ENCODE measurements around the gene USP15.

DNA sequence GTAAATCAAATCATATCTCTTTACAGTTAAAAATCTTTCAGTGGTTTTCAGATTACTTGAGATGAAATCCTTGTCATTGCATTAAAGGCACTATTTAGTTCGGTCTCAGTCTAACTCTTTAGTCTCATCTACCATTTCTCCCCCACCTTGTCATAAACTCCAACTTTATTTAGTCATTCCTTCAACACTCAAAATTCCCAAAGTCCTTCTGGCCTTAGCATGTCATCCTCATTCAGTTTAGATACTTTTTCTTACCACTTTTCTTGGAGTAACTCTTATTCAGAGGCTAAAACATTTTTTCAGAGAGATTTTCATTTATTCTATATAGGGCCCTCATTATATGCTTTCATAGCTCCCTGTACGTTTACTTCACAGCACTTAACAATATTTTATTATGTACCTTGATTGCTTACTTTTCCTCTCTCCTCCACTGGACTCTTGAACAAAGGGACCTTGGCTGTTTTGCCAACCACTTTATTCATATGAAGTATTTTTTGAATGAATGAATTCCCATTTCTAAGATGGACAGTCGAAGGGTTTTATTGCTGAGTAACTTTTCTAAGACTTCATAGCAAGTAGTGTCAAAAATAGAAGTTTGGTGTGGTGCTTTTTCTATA lies 12.8 kb downstream of the USP15 start:
- TF ChIP-seq, protein P1, sequence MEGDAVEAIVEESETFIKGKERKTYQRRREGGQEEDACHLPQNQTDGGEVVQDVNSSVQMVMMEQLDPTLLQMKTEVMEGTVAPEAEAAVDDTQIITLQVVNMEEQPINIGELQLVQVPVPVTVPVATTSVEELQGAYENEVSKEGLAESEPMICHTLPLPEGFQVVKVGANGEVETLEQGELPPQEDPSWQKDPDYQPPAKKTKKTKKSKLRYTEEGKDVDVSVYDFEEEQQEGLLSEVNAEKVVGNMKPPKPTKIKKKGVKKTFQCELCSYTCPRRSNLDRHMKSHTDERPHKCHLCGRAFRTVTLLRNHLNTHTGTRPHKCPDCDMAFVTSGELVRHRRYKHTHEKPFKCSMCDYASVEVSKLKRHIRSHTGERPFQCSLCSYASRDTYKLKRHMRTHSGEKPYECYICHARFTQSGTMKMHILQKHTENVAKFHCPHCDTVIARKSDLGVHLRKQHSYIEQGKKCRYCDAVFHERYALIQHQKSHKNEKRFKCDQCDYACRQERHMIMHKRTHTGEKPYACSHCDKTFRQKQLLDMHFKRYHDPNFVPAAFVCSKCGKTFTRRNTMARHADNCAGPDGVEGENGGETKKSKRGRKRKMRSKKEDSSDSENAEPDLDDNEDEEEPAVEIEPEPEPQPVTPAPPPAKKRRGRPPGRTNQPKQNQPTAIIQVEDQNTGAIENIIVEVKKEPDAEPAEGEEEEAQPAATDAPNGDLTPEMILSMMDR (IDR thresholded peaks at IDR 0.05): no peak
- TF ChIP-seq POLR2A (IDR thresholded peaks at IDR 0.05) (no peak), POLR2AphosphoS5 (IDR thresholded peaks at IDR 0.05) (no peak), EP300 (IDR thresholded peaks at IDR 0.05) (no peak)

All from stomach (tissue), 4 donors.